ENCODE results near the gene ANAPC2.

Gene ANAPC2

DNA sequence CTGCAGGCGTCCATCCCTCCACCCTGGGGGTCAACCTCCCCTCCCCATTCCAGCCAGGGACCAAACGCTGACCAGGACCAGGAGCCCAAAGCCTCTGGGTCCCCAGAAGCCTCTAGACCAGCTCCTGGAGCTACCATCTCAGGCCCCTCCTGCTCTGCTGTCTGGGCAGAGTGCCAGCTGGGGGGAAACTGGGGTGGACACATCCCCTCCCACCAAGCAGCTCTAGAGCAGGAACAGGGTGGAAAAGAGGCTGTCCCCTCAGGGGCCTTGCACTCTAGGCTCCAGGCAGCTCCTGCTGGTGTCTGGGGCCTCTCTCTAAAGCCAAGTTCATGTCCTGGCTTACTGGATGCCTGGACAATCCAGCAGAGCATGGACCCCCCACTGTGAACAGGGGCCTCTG, 4.5 kb upstream of the ANAPC2 start:
- no peak for DNase-seq (ENCODE audit: low read depth, low spot score)

DNA sequence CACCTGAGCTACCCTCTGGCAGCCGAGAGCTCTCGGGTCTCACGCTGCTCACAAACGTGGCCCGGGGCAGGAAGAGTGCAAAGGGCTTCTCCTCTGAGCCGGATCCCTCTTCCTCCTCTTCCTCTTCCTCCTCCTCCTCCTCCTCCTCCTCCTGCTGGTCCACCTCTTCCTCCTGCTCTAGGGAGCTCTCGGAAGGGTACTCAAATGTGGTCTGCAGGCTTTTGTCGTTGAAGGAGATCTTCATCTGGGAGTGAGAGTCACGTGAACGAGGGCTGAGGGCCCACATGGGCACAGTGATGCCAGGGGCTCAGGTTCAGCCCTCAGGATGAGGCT, 4.1 kb upstream of the ANAPC2 start:
- no peak for DNase-seq (ENCODE audit: low read depth, low spot score)

DNA sequence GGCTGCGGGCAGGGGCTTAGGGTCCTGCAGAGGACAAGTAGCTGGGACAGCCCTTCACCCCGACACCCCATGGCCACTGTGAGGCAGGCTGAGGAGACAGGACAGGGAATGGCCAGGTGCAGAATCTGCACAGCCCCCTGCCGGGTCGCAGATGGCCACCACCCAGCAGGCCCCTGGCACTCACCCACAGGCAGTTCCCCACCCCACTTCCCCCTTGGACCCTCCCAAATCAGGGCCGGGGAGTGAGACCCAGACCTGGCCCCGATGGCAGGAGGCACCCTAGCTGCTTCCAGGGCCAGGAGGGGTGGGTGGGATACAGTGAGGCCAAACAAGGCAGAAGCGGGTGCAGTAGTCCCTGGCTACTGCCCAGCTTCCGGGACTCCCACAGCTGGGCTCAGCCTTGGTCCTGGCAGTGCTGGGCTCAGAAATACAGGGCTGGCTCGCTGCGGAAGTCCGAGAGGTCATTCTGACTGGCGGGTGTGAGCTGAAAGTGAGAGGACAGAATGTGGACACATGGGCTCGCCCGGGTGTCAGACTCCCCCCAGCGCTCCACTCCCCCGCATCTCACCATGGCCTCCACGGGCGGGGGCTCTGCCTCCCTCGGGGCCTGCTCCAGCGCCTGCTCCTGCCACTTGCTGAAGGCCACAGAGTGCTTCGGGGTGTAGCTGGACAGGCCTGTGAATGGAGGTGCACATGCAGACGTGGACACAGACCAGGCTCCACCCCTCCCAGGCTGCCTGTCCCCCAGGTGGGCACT, 3.5 kb upstream of the ANAPC2 start:
- no peak for DNase-seq (ENCODE audit: low read depth, low spot score)

DNA sequence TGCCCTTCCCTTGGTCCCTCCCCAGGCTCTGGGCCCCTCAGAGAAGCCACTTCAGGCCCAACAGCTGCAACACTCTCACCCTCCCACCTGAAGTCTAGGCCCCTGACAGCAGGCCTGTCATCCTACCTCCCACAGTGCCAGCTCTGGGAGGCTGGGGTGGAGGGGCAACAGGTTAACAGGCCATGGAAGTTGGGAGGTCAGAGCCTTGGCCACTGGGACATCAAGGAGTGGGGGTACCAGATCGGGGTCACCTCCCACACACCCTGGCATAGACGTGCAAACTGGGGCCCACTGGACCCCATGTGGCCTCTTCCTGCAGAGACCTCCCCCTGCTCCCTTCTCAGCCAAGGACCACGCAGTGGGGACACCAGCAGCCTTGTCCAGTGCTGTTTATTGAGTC, 2.9 kb upstream of the ANAPC2 start:
- no peak for DNase-seq (ENCODE audit: low read depth, low spot score)

DNA sequence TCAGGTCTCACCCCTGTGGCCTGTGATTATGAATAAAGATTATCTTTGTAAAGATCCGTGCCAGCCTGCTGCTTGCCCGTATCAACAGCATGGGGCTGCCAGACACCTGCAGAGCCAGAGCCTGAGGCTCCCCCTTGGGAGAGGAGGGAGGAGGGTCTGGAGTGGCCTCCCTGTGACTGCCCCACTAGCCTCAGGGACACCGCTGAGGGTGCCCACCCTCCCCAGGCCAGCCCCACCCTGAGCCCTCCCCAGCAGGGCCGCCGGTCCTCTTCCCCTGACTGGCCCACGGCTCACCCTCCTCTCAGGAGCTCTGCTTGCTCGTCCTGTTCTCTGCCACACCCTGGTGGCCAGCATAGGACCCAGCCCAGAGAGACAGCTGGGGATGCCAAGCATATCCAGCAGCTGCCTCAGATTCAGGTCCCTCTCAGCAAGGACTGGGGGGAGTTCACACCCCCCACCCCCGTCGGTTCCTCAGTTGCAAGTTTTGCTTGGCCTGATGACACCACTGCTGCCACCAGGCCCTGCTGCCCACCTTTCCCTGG, 2.0 kb upstream of the ANAPC2 start:
- DNase-seq (ENCODE audit: low read depth, low spot score), result no peak

DNA sequence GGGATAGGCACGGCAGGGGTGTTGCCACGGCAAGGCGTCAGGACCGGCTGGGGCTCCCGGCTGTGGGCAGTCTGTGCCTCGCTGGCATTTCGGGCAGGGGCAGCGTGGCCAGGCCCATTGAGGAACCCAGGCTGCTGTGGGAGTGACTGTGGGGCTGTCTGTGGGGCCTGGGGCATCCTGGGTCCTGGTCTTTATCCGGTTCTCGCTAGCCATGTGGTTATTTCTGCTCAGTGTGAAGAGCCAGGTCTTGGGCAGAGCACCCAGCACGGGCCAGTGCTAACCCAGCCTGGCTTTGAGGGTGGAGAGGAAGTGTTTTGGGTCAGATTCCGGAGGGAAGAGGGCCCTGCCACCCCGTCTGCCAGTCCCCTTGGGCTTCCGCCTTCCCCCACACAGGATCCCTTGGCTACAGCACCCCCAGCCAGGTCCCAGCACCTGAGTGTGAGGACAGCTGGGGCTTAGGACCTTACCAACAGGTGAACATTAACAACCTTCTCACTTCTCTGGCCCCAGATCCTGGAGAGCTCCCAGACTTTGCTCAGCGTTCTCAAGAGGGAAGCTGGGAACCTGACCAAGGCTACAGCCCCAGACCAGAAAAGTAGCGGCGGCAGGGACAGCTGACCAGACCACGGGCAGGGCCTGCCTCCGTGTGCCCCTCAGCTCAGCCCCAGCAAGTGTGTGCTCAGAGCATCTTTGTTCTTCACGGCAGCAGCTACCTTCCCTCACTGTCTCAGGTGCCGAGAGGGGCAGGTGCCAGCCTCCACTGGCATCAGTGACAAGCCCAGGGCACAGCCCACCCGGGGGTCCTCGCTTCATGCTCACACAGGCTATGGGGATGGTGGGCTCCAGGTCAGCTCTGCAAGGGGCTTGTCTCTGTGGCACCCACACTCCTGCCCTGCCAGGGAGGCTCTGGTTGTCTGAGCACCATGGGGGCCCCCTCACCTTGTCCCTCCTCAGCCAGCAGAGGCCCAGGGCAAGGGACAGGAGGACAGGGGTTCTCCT, 1.2 kb upstream of the ANAPC2 start:
- no peak for DNase-seq (ENCODE audit: low read depth, low spot score)

DNA sequence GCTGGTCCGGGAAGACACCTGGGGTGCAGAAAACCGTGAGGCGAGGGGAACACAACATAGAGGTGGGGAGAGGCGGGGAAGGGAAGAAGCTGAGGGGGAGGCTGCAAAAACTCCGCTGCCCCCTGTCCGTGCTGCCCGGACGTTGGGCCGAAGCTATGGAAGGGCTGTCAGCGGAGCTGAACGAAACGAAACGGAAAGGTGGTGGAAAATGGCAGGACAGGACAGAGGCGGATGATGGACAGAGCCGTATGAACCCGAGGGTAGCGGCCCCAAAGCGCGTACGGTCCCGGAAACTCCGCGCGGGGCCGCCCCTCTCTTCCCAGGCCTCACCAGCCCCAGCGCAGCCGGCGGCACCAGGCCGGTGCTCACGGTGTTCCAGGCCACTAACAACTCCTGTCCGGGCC, 272 bp downstream of the ANAPC2 start:
- DNase-seq (ENCODE audit: low read depth, low spot score), result no peak

DNA sequence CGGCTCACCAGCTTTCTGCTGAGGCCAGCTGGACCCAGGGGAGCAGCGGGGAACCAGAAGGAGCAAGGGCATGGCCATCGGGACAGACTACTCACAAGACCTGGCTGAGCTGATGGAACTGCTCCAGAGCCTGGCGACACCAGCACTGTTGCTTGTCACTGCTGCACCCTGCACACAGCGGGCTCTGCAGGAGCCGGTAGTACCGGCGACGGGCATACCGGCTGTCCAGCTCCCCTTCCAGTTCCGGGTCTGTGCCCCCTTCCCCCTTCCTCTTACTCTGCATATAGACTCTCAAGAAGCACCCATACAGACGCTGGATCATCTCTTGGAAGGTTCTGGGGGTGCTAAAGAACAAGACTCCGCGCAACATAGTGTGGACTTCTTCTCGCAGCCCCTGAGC, 974 bp downstream of the ANAPC2 start:
- DNase-seq (ENCODE audit: low read depth, low spot score), result no peak

DNA sequence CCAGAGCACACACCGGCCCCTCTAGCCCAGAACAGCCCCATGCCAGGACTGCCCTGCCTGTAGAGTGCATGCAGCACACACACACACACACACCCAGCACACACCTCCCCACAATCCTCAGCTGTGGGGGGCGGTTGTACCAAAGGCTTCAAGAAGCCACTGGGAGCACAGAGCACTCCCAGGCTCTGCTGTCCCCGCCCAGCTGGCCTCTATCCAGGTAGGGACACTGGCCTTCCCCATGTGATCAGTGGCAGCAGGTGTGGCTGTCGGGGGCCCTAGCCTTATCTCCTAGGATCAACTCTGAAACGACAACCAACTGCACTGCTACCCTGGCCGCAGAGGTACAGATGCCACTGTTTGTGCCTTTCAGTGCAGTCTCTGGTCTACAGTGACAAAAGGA, 2.0 kb downstream of the ANAPC2 start:
- DNase-seq (ENCODE audit: low read depth, low spot score), result no peak

DNA sequence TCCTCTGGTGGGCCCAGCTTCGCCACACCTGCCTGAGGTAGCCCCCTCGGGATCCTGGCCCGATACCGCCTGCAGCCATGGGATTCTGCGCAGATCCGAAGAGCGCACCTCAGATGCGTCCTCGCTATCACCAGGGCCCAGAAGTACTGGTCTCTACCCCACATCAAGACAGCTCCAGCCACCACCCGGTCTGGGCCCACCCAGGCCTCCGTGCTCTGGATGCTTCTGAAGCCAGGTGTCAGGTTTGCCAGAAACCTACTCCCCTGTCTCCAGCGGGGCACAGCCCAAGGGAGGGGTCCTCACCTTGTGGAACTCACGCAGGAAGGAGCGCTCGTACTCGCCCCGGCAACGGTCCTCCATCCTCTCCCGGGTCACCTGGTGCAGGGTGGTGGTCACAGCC, 2.4 kb downstream of the ANAPC2 start:
- DNase-seq (ENCODE audit: low read depth, low spot score), result no peak

DNA sequence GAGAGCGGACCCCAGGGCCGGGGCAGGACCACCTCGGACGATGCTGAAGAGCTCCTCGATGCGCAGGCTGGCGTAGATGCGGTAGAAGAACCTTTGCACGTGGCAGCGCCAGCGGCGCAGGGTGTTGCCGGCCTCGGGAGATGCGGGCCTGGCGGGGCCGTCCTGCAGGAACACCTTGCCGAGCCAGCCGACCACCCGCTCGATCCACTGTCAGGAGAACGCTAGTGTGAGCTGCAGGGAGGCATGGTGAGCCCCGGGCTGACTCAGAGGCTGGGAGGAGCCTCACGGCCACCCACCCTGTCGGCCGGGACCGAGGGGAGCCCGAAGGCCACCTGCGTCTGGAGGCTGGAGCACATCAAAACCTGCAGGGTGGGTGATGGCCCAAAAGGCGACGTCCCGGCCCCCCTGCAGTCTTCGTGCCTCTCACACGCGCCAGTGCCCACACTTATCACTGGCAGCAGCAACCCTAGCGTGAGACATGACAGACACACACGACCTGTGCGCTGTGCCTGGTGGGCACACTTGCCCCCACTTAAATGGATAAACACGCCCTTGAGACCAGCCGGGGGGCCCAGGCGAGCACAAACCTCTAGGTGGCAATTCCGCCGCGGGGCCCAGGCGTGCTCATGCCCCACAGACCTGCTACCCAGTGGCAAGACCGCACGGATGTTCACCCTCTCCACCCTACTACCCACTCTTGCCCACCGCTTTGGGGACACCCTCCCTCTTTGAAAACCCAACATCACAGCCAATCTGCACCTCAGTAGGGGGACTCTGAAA, 3.3 kb downstream of the ANAPC2 start:
- DNase-seq (ENCODE audit: low read depth, low spot score), result no peak

DNA sequence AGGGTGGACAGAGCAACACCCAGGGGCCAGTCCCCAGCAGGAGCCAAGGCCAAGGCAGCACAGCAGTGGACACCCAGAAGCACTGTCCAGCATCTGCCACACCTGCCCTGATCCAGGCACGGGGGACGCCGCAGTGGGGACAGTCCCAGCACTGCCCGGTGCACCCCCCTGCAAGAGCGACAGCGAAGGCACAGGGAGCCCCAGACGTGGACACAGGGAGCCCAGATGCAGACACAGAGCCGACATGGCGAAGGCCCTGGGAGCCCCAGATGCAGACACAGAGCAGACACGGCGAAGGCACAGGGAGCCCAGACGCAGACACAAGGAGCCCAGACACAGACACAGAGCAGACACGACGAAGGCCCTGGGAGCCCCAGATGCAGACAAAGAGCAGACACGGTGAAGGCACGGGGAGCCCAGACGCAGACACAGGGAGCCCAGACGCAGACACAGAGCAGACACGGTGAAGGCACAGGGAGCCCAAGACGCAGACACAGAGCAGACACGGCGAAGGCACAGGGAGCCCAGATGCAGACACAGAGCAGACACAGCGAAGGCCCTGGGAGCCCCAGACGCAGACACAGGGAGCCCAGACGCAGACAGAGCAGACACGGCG, 4.3 kb downstream of the ANAPC2 start:
- DNase-seq (ENCODE audit: low read depth, low spot score), result no peak

DNA sequence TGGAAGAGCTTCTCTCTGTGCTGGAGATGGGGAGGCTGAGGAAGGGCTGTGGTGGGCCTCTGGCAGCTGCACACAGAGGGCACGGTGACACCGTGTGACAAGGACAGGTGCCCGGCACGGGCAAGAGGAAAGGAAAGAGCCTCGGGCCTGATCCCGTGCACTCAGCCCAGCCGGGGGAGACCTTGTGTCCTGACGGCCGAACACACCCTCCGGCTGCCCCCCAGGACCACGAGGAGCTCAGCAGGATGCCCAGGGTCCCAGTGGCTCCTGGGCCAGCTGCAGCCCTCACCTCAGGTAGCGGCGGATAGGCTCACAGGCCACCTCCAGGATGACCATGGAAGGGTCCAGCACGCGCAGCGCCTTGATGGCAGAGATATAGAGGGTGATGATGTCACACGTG, 5.5 kb downstream of the ANAPC2 start:
- no peak for DNase-seq (ENCODE audit: low read depth, low spot score)

DNA sequence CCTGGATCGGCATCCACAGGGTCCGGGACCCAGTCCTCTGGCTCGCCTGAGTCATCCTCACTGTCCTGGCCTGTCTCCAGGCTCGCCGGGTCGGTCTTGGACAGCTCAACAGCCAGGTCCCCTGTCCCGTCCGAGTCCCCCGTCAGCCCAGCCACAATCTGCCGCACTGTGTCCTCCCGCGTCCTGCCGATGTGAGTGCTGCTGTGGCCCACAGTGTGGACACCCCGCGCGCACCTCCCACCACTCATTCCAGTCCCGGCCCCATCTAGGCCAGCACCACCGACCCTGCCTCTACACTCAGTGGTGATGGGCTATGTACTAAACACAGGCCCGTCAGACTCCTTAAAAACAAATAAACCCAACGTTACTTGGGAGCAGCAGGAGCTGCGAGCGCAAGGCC, 6.7 kb downstream of the ANAPC2 start:
- DNase-seq (ENCODE audit: low read depth, low spot score), result no peak

DNA sequence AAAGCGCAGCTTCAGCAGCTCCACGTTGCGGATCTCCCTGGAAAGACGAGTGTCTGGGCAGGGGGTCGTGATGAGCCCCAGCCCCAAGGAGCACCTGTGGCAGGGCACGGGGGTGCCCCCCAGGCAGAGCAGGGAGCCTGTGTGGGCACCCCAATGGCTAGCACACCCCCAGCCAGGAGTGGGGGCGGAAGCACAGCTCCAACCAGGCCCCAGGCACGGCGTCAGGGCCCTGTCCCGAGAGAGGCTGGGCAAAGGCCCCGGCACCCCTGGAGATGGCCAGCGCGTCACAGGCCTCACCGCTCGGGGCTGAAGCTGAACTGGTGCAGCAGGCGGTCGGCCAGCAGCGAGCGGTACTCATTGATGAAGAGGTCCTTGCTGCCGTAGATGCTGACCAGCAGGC, 7.9 kb downstream of the ANAPC2 start:
- DNase-seq (ENCODE audit: low read depth, low spot score), result no peak

DNA sequence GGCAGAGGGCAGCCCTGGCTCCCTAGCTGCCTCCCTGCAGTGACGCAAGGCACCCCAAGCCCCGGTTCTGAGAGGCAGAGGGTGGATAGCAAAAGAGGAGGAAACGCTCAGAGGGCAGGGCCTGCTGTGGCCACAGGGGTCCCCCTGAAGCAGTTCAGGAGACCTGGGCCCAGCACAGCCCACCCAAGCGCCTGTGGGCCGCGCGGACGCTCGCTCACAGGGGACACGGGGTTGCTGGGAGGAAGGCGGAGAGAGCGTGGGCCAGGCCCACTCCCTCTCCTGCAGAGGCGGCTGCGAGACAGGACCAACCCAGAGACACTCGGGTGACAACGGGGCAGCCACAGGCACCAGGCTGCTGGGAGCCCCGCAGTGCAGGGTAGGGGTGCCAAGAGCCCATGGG, 8.6 kb downstream of the ANAPC2 start:
- no peak for DNase-seq (ENCODE audit: low read depth, low spot score)

DNA sequence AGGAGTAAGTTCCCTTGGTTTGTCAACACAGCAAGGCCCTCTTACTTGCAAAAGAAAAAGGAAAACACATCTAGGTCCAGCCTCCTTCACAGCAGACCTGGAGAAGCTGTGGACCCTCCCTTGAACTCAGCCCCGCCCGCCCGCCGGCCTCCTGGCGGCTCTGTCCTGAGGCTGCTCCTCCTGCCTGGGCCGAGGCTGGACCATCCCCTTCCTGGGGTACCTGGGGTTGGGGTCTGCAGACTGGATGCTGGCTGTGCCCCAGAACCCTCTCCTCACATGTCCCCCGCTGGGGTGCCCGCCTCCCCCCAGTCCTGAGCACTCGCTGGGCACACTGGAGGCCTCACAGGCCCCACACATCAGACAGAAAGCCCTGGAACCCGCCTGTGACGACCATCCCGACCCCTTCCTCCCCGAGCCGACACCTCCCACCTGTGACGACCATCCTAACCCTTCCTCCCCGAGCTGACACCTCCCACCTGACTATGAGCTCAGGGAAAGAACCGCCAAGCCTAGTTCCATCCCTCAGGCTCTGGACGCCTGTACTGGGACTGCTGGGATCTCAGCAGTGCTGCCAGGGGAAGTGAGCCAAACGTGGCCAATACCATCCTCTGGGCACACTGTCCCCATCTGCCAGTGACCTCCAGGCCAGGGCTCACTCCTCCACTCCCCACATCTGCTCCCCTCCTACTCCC, 9.3 kb downstream of the ANAPC2 start:
- DNase-seq (ENCODE audit: low read depth, low spot score), result no peak

DNA sequence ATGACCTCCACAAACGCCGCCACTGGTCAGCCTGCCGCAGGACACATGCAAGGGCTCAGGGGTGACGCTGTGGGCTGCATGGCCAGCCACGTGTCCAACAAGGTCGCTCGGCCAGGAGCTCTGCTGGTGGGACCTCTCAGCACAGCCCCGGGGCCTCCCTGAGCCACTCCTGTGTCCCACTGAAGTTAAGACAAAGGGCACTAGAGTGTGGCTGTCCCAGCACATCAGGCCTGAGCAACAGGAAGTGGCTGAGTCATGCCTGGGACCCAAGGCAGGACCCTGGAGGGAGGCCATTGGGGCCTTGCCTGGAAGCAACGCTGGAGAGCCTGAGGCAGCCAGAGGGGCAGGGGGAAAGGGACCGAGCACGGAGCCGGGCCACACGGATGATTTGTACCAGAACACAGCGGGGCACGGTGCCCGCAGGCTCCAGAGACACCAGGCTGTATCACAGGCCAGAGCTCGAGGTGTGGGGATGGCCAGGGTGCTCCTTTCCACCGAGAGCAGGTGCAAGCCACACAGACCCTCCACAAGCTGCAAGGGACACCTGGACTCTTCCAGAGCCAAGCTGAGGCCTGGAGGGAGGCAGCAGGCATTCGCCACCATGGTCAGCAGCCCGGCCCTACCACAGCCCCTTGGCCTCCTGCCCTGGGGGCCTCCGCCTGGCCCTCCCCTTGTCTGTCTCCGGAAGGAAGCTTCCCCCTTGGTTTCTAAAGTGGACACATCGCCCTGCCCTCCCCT, 10.0 kb downstream of the ANAPC2 start:
- DNase-seq (ENCODE audit: low read depth, low spot score), result no peak

DNA sequence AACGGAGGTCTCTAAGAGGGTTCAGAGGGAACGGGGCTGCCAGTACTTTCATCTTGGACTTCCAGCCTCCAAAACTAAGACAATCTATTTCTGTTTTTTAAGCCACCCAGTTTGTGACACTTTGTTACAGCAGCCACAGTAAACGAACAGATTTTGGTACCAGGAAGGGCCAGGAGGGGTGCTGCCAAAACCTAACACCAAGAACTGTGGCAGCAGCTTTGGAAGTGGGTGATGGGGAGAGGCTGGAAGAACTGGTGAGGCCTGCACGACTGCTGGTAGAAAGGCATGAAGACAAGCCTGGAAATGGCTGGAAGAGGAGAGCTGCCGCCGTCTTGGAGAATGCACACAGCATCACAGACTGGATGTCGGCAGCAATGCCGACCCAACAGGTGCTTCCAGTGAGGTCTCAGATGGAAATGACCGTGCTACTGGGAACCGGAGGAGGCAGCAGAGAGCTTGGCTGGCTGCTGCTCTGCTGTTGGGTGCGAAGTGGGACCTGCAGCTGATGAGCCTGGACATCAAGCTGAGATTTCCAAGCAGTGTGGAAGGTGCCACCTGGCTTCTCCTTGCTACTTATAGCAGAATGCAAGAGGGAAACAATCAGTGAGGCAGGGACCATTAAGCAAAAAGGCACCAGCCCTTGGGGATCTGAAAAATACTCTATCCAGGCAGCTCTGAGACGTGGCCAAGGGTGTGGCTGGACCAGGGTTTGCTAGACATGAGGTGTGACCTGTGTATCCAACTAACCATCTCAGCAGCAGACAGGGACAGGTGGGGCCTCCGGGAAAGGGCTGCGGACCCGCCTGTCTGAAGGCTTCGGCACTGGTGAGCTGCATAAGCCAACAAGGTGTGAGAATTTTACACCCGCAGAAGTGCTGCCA, 11.8 kb downstream of the ANAPC2 start:
- DNase-seq (ENCODE audit: low read depth, low spot score), result no peak
